Neural crest cell (in vitro differentiated cells): ENCODE results near the gene SRPK2. TPM values are rescaled to one million over a fixed set of nuclear protein-coding genes. Genes with fewer than 3 reads are reported as not detected.
"Not testable (repeated sequence)": the region's sequence is repeated elsewhere in the genome, so short reads cannot be mapped to it uniquely, and the experiment has no call there.

Source experiments
- DNase-seq: peaks from one replicate; pipeline ENCODE4 v3.0.0; 2021; ENCODE audit warnings: low read depth, mixed read lengths, low spot score
- H3K27ac Mint-ChIP-seq: one replicate; pipeline ENCODE4 v1.8.0; 2021; ENCODE audit warnings: mild to moderate bottlenecking, mixed read lengths; ENCODE audit not compliant: unreplicated experiment
- H3K27me3 Mint-ChIP-seq: 2 replicates; pipeline ENCODE4 v1.8.0; 2021; ENCODE audit warnings: low read depth, mild to moderate bottlenecking, mixed read lengths
- H3K36me3 Mint-ChIP-seq: 2 replicates; pipeline ENCODE4 v1.8.0; 2021; ENCODE audit warnings: low read depth, mild to moderate bottlenecking, mixed read lengths
- H3K4me1 Mint-ChIP-seq: 2 replicates; pipeline ENCODE4 v1.8.0; 2021; ENCODE audit warnings: mixed read lengths
- H3K4me3 Mint-ChIP-seq: one replicate; pipeline ENCODE4 v1.8.0; 2021; ENCODE audit warnings: mild to moderate bottlenecking, mixed read lengths
- H3K9me3 Mint-ChIP-seq: 2 replicates; pipeline ENCODE4 v1.8.0; 2021; ENCODE audit warnings: mixed read lengths
- total RNA-seq: library from RNA; stranded (reverse); gene quantifications from 2 replicates; pipeline ENCODE4 v1.2.1, GENCODE V29; 2021
- TF ChIP-seq, protein P1 (sequence below): fragments of 200-600 bp; sonication (generic); conservative IDR thresholded peaks from 2 replicates; pipeline ENCODE4 v1.5.0; 2021; ENCODE audit warnings: antibody characterized with exemption, mild to moderate bottlenecking

Gene SRPK2
- total RNA-seq, 1 donor from 2014 or later, result 44.6 TPM

DNA sequence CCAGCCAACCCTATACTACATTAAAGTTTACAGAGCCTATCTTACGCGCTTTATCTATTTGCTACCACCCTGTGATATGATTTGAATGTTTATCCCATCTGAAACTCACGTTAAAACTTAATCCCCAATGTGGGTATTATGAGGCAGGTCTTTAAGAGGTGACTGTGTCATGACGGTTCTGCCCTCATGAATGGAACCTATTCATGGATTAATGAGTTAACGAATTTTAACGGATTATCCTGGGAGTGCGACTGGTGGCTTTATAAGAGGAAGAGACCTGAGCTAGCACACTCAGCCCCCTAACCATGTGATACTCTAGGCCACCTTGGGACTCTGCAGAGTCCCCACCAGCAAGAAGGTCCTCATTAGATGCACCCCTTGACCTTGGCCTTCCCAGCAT is 37.8 kb downstream of the SRPK2 start:
- Mint-ChIP-seq H3K4me3 (no peak overlapping the region), H3K27ac (no peak overlapping the region), H3K36me3 (no peaks in the 10 kb centered on the region), H3K27me3 (no peaks in the 10 kb centered on the region), H3K9me3 (no peaks in the 10 kb centered on the region), H3K4me1 (peaks cover 15% of the 10 kb centered on the region)
- DNase-seq, result no peak
- TF ChIP-seq, protein P1, sequence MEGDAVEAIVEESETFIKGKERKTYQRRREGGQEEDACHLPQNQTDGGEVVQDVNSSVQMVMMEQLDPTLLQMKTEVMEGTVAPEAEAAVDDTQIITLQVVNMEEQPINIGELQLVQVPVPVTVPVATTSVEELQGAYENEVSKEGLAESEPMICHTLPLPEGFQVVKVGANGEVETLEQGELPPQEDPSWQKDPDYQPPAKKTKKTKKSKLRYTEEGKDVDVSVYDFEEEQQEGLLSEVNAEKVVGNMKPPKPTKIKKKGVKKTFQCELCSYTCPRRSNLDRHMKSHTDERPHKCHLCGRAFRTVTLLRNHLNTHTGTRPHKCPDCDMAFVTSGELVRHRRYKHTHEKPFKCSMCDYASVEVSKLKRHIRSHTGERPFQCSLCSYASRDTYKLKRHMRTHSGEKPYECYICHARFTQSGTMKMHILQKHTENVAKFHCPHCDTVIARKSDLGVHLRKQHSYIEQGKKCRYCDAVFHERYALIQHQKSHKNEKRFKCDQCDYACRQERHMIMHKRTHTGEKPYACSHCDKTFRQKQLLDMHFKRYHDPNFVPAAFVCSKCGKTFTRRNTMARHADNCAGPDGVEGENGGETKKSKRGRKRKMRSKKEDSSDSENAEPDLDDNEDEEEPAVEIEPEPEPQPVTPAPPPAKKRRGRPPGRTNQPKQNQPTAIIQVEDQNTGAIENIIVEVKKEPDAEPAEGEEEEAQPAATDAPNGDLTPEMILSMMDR, result no peak

DNA sequence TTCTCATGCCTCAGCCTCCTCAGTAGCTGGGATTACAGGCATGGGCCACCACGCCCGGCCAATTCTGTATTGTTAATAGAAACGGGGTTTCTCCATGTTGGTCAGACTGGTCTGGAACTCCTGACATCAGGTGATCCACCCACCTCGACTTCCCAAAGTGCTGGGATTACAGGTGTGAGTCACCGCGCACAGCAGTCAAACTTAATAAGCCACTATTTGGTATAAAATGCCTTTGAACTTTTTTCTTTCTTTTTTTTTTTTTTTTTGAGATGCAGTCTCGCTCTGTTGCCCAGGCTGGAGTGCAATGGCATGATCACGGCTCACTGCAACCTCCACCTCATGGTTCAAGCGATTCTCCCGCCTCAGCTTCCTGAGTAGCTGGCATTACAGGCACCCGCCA is 40.5 kb downstream of the SRPK2 start:
- not testable (repeated sequence) for H3K9me3 Mint-ChIP-seq, H3K36me3 Mint-ChIP-seq, H3K4me3 Mint-ChIP-seq, DNase-seq, H3K27me3 Mint-ChIP-seq, H3K27ac Mint-ChIP-seq
- peaks cover 16% of the 10 kb centered on the region for H3K4me1 Mint-ChIP-seq

DNA sequence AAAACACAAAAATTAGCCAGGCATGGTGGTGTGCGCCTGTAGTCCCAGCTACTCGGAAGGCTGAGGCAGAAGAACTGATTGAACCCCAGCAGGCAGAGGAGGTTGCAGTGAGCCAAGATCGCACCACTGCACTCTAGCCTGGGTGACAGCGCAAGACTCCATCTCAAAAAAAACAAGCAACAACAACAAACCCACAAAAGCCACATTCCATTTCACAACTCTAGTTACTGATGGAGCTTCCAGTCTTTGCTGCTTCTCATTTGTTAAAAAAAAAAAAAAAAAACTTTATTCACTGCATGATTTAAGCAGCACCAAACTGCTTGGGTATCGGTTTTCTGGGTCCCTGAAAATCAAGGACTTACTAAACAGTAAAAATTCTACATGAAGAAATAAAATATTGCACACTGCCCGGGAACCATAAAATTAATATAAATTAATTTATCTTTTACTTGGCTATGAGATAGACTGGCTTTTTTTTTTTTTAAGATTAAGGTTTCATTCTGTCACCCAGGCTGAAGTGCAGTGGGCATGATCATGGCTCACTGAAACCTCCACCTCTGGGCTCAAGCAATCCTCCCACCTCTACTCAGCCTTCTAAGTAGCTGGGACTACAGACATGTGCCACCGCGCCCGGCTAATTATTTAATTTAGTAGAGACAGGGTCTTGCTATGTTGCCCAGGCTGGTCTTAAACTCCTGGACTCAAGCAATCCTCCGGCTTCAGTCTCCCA is 42.0 kb downstream of the SRPK2 start:
- no peak for DNase-seq
- Mint-ChIP-seq H3K27me3 (no peaks in the 10 kb centered on the region), H3K27ac (peak overlapping the region; percentile 19), H3K9me3 (no peaks in the 10 kb centered on the region), H3K4me3 (no peak overlapping the region), H3K4me1 (peaks cover 8% of the 10 kb centered on the region), H3K36me3 (no peaks in the 10 kb centered on the region)
- TF ChIP-seq, protein P1, result no peak

DNA sequence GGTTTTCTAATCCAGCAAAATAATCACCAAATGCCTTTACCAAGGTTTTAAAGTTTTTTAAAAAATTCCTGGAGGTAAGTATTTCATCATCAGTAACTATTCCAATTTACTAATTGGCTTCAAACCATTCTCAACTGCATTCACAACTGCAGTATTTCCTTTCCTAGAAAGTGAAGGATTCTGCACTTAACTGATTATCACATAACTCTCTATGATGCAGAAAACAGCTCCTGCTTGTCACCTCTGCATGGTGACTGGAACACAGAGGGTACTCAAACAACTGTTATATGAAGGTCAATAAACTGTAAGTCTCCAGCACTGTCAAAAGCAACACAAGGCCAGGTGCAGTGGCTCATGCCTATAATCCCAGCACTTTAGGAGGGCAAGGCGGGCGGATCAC is 42.6 kb downstream of the SRPK2 start:
- Mint-ChIP-seq H3K4me3 (no peak overlapping the region), H3K27me3 (no peaks in the 10 kb centered on the region), H3K36me3 (no peaks in the 10 kb centered on the region), H3K27ac (peak overlapping the region; percentile 19), H3K9me3 (no peaks in the 10 kb centered on the region), H3K4me1 (peaks cover 8% of the 10 kb centered on the region)
- no peak for DNase-seq
- TF ChIP-seq, protein P1, result no peak

DNA sequence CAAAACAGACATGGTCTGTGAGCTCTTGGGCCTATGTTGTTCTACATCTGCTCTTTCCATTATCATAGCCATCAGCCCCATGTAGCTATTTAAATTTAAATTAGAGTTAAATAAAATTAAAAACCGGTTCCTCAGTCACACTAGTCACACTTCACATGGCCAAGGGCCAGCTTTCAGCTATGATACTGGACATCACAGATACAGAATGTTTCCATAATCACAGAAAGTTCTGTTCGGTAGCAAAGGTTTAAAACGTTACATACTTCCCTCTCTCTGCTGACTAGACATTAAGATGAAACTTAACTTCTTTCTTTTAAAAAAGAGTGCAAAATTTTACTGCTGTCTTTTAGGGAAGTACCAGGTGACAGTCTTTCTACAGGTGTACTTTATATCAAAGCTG is 43.0 kb downstream of the SRPK2 start:
- H3K4me1 Mint-ChIP-seq, result peaks cover 5% of the 10 kb centered on the region
- H3K36me3 Mint-ChIP-seq, result no peaks in the 10 kb centered on the region
- no peak overlapping the region for H3K4me3 Mint-ChIP-seq
- no peaks in the 10 kb centered on the region for H3K9me3 Mint-ChIP-seq
- DNase-seq, result no peak
- no peak overlapping the region for H3K27ac Mint-ChIP-seq
- H3K27me3 Mint-ChIP-seq, result no peaks in the 10 kb centered on the region
- TF ChIP-seq, protein P1, result no peak

DNA sequence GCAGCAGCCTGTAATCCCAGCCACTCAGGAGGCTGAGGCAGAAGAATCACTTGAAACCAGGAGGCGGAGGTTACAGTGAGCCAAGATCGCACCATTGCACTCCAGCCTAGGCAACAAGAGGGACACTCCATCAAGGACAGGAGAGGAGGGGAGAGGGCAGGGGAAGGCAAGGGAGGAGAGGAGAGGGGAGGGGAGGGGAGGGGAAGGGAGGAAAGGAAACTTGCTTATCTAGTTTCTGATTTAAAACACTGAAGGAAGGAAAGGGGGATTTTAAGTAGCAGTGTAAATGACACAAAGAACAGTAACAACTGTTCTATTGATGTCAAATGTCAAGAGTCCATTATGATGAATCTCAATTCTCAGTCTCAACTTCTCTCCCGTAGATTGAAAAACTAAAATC is 43.7 kb downstream of the SRPK2 start:
- Mint-ChIP-seq H3K36me3 (no peaks in the 10 kb centered on the region), H3K4me3 (no peak overlapping the region), H3K9me3 (no peaks in the 10 kb centered on the region), H3K27me3 (no peaks in the 10 kb centered on the region), H3K27ac (no peak overlapping the region), H3K4me1 (peaks cover 4% of the 10 kb centered on the region)
- TF ChIP-seq, protein P1, result no peak
- no peak for DNase-seq
